DMS153 treated with DMSO at 0.1 percent for 48 hours (cell line): ENCODE data around the gene ERBB4.
"Not testable (repeated sequence)": the region's sequence is repeated elsewhere in the genome, so short reads cannot be mapped to it uniquely, and the experiment has no call there.

Source experiments
- DNase-seq: peaks from one replicate; lab custom pipeline; 2025; ENCODE audit not compliant: unreplicated experiment; lab: John Stamatoyannopoulos, UW

Gene ERBB4

DNA sequence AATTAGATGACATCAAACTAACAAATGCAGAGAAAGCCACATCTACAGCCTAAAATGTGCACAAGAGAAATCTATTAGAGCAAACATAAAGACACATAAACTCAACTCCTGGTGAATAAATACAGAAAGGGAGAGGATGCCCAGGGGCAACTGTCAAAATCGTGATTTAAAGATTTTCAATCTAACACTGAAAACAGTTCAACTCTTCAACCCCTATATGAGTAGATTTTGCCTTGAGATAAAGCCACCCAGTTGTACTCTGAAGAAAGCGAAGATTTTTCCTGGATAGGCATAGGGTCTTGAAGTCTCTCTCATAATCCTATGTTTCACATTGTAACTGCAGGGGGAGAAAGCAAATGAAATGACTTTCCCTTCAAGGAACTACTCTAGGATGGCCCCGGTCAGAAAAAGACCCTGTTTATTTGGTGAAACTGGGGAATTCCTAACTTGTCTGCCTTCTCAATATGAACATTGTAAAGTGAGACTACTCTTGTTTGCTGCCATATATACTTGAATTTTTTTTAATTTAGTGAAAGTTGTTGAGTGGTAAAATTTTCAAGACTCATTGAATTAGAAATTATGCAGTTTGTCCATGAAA is 226.7 kb downstream of the ERBB4 start:
- no peak for DNase-seq

- no peak for DNase-seq
Observed at GRCh38 chr2:212299943-212300342, 238.7 kb downstream of the ERBB4 start.

- DNase-seq, result no peak
Observed at GRCh38 chr2:212299333-212299732, 239.3 kb downstream of the ERBB4 start.

GRCh38 chr2:212295571-212295970 is 243.0 kb downstream of the ERBB4 start:
- DNase-seq, result no peak

DNA sequence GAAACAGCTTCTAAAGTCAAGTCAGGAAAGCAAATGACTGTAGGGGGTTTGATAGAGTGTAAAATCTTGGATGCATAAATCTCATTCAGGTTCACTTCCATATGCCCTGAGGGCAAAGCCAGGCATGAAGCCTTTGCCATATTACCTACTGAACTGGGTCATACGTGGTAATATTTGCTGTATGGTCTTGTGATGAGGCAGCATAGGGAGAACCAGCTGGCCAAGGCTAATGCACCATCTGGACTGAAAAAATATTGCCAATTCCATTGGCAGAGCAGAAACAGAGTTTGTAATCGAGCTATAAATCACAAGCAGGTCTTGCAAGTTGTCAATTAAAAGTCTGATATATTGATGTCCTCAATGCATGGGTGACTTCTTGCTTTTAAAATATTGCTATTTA is 243.8 kb downstream of the ERBB4 start:
- DNase-seq, result no peak

- no peak for DNase-seq
Observed at GRCh38 chr2:212289301-212289700, 249.3 kb downstream of the ERBB4 start.

DNA sequence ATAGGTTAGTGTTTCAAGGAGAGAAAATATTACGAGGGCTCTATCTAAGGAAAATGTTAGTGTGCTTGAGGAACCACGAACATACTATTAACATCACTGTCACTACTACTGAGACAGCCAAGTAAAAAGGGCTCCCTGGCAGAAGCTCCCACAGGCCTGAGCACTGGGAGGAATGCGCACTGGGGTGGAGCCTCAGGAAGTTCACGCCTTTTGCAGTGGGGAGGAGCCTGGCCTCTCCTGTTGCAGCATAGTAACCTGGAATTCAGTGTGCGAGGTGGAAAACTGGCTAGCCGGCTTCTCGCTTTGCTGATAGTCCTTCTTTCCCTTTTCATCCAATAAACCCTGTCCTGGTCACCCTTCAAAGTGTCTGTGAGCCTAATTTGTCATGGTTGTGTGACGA is 250.3 kb downstream of the ERBB4 start:
- DNase-seq, result no peak

DNA sequence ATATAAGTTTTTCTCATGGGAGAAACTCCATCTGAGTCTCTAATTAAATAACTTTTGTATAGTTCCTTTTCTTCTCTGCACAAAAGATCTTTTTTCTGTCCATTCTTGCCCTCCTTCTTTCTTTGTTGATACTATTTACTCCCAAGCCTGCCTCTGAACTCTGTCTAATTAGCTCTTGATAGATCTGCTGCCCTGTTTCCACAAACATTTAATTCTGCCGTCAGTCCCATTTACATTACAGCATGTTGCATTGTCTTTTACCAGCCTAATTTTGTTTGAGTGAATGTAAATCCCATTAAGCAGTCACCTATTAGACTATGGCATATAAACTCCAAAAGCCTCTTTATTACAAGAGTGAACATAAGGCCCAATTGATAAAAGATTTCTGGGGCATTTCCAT is 254.4 kb downstream of the ERBB4 start:
- DNase-seq, result no peak

DNA sequence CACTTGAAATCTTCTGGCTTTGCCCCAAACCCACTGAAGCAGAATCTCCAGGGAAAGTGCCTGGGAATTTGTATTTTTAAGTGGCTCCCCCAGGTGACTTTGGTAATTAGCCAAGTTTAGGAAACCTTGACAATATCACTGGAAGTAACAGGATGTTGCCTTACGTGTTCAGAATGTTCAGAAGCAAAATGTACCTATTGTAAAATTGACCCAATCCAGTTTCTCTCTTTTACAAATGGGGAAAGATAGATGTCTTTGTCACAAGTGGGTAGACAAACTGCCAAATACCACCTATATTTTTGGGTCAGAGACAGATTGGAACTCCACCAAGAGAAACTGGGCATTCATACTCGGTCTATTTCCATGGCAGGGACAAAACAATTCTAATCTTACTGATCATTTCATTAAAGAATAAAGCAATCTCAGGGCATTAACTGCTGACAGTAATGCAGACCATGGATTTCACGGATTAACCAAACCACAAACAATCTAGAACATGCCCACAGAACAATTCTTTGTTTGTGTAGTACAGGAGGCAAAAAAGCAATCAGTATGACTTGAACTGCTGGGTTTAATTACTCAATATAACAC is 255.8 kb downstream of the ERBB4 start:
- DNase-seq, result no peak

DNA sequence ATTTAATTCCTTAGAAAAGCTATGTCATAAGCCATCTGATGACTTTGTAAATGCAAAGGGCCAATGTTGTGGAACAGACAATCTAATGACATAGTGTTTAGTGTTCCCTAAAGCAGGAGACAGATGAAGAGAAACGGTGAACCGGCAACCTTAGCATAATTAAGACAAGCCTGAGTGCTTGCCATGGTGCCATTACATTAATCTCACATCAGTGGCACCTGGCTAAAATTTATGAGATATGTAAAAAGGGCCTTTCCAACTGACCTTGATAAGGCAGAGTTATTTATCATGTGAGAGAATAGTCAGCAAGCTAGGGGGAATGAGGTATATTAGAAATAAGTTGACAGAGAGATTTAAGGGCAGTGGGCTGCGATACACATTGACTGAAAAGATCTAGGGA is 261.8 kb downstream of the ERBB4 start:
- DNase-seq, result no peak

DNA sequence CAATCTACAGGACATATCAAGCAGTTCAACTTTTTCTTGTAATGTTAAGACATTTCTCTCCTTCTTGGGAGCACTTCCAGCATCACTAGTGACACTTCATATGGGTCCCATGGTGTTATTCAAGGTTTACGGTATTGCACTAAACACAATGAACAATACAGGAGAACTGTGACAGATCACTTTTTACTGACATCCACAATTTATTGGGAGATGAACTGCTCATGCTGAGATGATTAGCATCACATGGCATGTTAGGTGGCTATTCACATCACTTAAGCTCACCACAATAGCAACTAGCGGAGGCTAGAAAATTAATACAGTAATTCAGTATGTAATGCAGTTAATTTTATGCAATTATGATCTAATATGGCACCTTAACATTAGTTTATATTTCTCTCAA is 264.4 kb downstream of the ERBB4 start:
- no peak for DNase-seq

DNA sequence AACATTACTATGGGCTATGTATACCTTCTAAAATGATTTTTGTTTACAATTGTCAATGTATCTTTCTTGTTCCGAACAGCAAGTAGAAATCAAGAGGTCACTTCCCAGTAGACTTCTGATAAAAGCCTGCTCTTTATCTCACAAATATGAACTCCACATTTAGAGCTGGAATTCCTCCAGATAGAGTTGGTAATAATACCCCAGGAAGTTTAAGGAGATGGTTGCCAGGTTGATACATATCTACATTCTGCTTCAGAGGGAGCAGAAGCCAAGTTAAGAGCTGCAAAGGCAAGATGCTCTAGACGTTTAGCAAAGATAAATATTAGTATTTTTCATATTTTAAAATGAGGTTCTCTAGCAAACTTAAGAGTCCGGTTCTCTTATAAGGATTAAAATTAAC is 267.0 kb downstream of the ERBB4 start:
- DNase-seq, result no peak

- DNase-seq, result no peak
Observed at GRCh38 chr2:212269005-212269404, 269.6 kb downstream of the ERBB4 start.

DNA sequence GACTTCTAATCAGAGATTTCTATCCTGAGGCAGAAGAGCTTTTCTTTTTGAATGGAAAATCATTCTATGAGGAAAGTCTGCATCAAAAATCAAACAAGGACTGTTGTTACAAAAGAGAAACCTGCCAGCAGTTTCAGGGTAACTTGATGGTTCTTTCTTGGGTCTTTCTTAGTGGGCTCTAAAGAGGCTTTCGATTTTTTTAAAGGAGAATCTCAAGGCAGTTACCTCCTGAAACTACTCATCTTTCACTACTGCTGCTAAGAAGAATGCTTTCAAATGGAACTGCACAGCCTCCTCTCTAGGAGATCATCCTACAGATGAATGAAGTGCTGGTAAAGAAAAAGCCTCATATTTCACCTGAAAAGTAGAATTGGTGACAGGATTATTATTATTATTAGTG is 272.3 kb downstream of the ERBB4 start:
- no peak for DNase-seq

- no peak for DNase-seq
Observed at GRCh38 chr2:212265777-212266176, 272.8 kb downstream of the ERBB4 start.

DNA sequence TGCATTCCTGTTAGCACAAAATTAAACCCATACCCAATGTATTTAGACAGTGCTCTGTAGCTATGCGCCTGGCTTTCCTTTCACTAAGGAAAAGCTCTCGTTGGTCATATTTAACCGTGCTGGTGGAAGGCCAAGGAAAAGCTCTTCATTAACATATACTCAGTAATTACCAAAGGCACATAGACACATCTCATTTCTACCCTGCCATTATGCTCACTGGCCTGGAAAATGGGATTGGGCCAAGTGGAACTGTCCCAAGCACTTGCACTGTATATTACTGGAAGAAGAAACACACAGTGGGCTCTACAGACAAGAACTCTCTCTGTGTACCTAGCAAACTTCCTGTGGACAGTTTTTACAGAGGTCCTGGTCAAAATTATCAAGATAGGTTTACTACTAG is 274.4 kb downstream of the ERBB4 start:
- DNase-seq, result no peak

DNA sequence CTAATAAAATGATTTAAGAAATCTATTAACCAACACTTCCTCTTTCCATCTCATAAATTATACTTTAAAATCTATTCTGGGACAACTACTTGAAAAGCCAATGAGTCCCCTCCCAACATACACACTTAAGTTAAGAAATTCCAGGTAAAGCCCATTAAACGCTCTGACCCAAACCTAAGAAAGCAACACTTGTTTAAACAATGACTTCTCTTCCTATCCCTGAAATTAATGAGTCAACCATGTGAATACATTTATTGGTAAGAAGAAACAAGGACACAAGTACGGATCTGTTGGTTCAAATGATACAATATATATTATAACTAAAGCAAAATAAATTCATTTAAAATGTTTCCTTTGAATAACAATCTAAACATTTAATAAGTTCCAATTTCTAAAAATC is 279.4 kb downstream of the ERBB4 start:
- DNase-seq, result no peak

- DNase-seq, result no peak
Observed at GRCh38 chr2:212254339-212254738, 284.3 kb downstream of the ERBB4 start.

- no peak for DNase-seq
Observed at GRCh38 chr2:212249451-212249850, 289.2 kb downstream of the ERBB4 start.

DNA sequence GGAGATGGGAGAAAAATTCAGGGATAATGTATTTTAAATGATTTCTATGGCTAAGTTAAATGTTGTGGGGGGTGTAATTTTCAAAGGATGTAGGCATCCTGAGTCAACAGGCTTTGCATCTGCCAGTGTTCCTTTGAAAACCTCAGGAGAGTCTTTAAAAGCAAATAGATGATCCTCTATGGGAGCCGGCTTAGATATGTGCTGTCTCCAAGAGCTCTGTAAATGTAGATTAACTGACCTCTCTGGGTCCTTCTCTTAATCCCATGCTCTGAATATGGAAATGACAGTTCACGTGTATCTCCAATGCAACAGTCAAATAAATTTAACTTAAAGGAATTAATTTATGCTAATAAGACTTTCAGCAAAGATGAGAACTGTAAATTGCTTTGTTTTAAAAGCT is 292.7 kb downstream of the ERBB4 start:
- DNase-seq, result no peak

GRCh38 chr2:212242724-212243123 is 295.9 kb downstream of the ERBB4 start:
- DNase-seq, result no peak

DNA sequence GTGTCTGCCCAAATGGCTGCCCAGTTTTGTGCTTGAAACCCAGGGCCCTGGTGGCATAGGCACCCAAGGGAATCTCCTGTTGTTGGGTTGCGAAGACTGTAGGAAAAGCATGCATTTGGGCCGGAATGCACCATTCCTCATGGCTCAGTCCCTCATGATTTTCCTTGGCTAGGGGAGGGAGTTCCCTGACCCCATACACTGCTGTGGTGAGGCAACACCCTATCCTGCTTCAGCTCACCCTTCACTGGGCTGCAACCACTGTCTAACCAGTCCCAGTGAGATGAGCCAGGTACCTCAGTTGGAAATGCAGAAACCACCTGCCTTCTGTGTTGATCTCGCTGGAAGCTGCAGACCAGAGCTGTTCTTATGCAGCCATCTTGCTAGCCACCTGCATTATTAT is 300.4 kb downstream of the ERBB4 start:
- DNase-seq, result not testable (repeated sequence)

DNA sequence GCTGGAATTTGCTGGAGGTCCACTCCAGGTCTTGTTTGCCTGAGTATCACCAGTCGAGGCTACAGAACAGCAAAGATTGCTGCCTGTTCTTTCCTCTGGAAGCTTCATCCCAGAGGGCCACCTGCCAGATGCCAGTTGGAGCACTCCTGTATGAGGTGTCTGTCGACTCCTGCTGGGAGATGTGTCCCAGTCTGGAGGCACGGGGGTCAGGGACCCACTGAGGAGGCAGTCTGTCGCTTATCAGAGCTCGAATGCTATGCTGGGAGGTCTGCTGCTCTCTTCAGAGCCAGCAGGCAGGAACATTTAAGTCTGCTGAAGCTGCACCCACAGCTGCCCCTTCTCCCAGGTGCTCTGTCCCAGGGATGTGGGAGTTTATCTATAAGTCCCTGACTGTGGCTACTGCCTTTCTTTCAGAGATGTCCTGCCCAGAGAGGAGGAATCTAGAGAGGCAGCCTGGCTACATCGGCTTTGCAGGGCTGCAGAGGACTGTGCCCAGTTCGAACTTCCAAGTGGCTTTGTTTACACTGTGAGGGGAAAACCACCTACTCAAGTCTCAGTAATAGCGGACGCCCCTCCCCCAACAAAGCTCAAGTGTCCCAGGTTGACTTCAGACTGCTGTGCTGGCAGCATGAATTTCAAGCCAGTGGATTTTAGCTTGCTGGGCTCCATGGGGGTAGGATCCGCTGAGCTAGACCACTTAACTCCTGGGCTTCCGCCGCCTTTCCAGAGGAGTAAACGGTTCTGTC is 301.1 kb downstream of the ERBB4 start:
- no peak for DNase-seq
